IMR-90 (cell line): ENCODE results near the gene SMC6. TPM values are rescaled to one million over a fixed set of nuclear protein-coding genes. Genes with fewer than 3 reads are reported as not detected.

Source experiments
- ATAC-seq: fragments of 200-7000 bp; cut with Tn5 transposase; 2 replicates; pipeline ENCODE4 v1.9.1; 2020; ENCODE audit warnings: low read depth, mild to moderate bottlenecking, moderate library complexity
- BruUV-seq: library from RNA; stranded (reverse); fragments of 400-500 nt; replicated peaks from 2 replicates; lab custom pipeline; 2021; lab: Mats Ljungman, UMichigan
- CTCF ChIA-PET: fragments of 300-600 bp; formaldehyde crosslinking; extraction: SDS; loops from one replicate; lab custom pipeline; 2021; ENCODE audit warnings: antibody characterized with exemption; lab: Yijun Ruan, JAX
- POLR2A ChIA-PET: fragments of 300-600 bp; sonication (Branson Sonifier 250); formaldehyde crosslinking; loops from one replicate; lab custom pipeline; 2022; ENCODE audit warnings: antibody characterized with exemption; ENCODE audit not compliant: unreplicated experiment; lab: Charles Lee
- DNase-seq: peaks from one replicate; pipeline ENCODE4 v3.0.0; 2013
- H2AFZ ChIP-seq: replicated peaks from 2 replicates; pipeline ENCODE3; 2013; ENCODE audit warnings: low read length, mild to moderate bottlenecking; ENCODE audit not compliant: poor library complexity
- H2AK5ac ChIP-seq: 2 replicates; pipeline ENCODE4 v1.6.1; 2013; ENCODE audit warnings: low read depth, low read length, inconsistent platforms
- H2AK9ac ChIP-seq: replicated peaks from 2 replicates; pipeline ENCODE3; 2013; ENCODE audit warnings: mild to moderate bottlenecking, low read depth, low read length, moderate library complexity; ENCODE audit not compliant: poor library complexity
- H2BK120ac ChIP-seq: 2 replicates; pipeline ENCODE4 v1.6.1; 2013; ENCODE audit warnings: low read depth, low read length, inconsistent platforms
- H2BK15ac ChIP-seq: 3 replicates; pipeline ENCODE4 v1.6.1; 2013; ENCODE audit warnings: low read depth, low read length, inconsistent platforms
- H2BK20ac ChIP-seq: 2 replicates; pipeline ENCODE4 v1.6.1; 2013; ENCODE audit warnings: low read depth, mild to moderate bottlenecking, inconsistent platforms, low read length, moderate library complexity
- H2BK5ac ChIP-seq: 2 replicates; pipeline ENCODE4 v1.6.1; 2013; ENCODE audit warnings: mild to moderate bottlenecking, low read depth, low read length, inconsistent platforms; ENCODE audit not compliant: poor library complexity, severe bottlenecking
- H3K14ac ChIP-seq: replicated peaks from 2 replicates; pipeline ENCODE4 v1.6.1; 2013; ENCODE audit warnings: low read depth, low read length, inconsistent platforms
- H3K18ac ChIP-seq: 2 replicates; pipeline ENCODE4 v1.6.1; 2013; ENCODE audit warnings: low read depth, low read length, control low read depth
- H3K23ac ChIP-seq: 2 replicates; pipeline ENCODE4 v1.6.1; 2013; ENCODE audit warnings: low read depth, low read length, inconsistent platforms
- H3K27ac ChIP-seq: 2 replicates; pipeline ENCODE4 v1.5.1; 2013; ENCODE audit warnings: mild to moderate bottlenecking, control low read depth, low read length; ENCODE audit not compliant: insufficient read depth
- H3K27me3 ChIP-seq: 2 replicates; pipeline ENCODE4 v1.6.1; 2013; ENCODE audit warnings: low read length; ENCODE audit not compliant: control insufficient read depth, insufficient read depth
- H3K36me3 ChIP-seq: 2 replicates; pipeline ENCODE4 v1.6.1; 2013; ENCODE audit warnings: low read length, mixed read lengths; ENCODE audit not compliant: control insufficient read depth, insufficient read depth
- H3K4ac ChIP-seq: 2 replicates; pipeline ENCODE4 v1.6.1; 2013; ENCODE audit warnings: low read depth, low read length, inconsistent platforms
- H3K4me1 ChIP-seq: 2 replicates; pipeline ENCODE4 v1.6.1; 2013; ENCODE audit warnings: low read length, mixed read lengths; ENCODE audit not compliant: control insufficient read depth, insufficient read depth
- H3K4me2 ChIP-seq: 2 replicates; pipeline ENCODE4 v1.6.1; 2013; ENCODE audit warnings: low read depth, mild to moderate bottlenecking, control low read depth, low read length, moderate library complexity
- H3K4me3 ChIP-seq: 2 replicates; pipeline ENCODE4 v1.5.1; 2013; ENCODE audit warnings: low read depth, mild to moderate bottlenecking, control low read depth, low read length, moderate library complexity; ENCODE audit not compliant: insufficient read depth
- H3K56ac ChIP-seq: 2 replicates; pipeline ENCODE4 v1.6.1; 2013; ENCODE audit warnings: low read length, inconsistent platforms; ENCODE audit not compliant: insufficient read depth; ENCODE audit errors: extremely low read depth
- H3K79me1 ChIP-seq, 2 experiments: 2 replicates each; pipeline ENCODE4 v1.6.1; 2013; ENCODE audit warnings: low read length in 2 of 2, inconsistent platforms in 1 of 2, low read depth in 1 of 2
- H3K9ac ChIP-seq: 2 replicates; pipeline ENCODE4 v1.6.1; 2013; ENCODE audit warnings: low read depth, low read length, control low read depth
- H3K9me1 ChIP-seq: 2 replicates; pipeline ENCODE4 v1.6.1; 2013; ENCODE audit warnings: low read length, inconsistent platforms; ENCODE audit not compliant: insufficient read depth
- H3K9me3 ChIP-seq: 2 replicates; pipeline ENCODE4 v1.6.1; 2013; ENCODE audit warnings: low read length; ENCODE audit not compliant: control insufficient read depth, insufficient read depth
- H4K20me1 ChIP-seq: 2 replicates; pipeline ENCODE4 v1.6.1; 2013; ENCODE audit warnings: low read length, inconsistent platforms; ENCODE audit not compliant: insufficient read depth
- H4K5ac ChIP-seq: 2 replicates; pipeline ENCODE4 v1.6.1; 2013; ENCODE audit warnings: mild to moderate bottlenecking, low read depth, low read length, control low read depth
- H4K8ac ChIP-seq, 2 experiments: 2 replicates each; pipeline ENCODE4 v1.6.1; 2013; ENCODE audit warnings: low read depth in 2 of 2, low read length in 2 of 2, control low read depth in 1 of 2, inconsistent platforms in 1 of 2
- H4K91ac ChIP-seq: 2 replicates; pipeline ENCODE4 v1.6.1; 2013; ENCODE audit warnings: low read depth, low read length, inconsistent platforms; ENCODE audit not compliant: insufficient read depth
- CEBPB ChIP-seq: IDR thresholded peaks from 2 replicates; pipeline ENCODE4 v1.6.1; 2012; ENCODE audit warnings: low read depth, low read length, improper control_type of control experiment
- CHD1 ChIP-seq: IDR thresholded peaks from 2 replicates; pipeline ENCODE4 v1.6.1; 2012; ENCODE audit warnings: low read depth, low read length, improper control_type of control experiment
- CTCF ChIP-seq: conservative IDR thresholded peaks from 2 replicates; pipeline ENCODE4 v1.5.1; 2012; ENCODE audit warnings: mild to moderate bottlenecking, low read depth, low read length, improper control_type of control experiment
- ELK1 ChIP-seq: fragments of 150-350 bp; IDR thresholded peaks from 2 replicates; pipeline ENCODE4 v1.6.1; 2016; ENCODE audit warnings: low read depth, mild to moderate bottlenecking, low read length, moderate library complexity, borderline replicate concordance
- FOS ChIP-seq: fragments of 150-350 bp; IDR thresholded peaks from 2 replicates; pipeline ENCODE4 v1.6.1; 2016; ENCODE audit warnings: low read depth, low read length
- MAZ ChIP-seq: IDR thresholded peaks from 2 replicates; pipeline ENCODE4 v1.6.1; 2012; ENCODE audit warnings: low read depth, mild to moderate bottlenecking, low read length, improper control_type of control experiment, moderate library complexity, borderline replicate concordance
- NFE2L2 ChIP-seq: fragments of 150-350 bp; IDR thresholded peaks from 2 replicates; pipeline ENCODE4 v1.6.1; 2016; ENCODE audit warnings: low read depth, mild to moderate bottlenecking, low read length
- POLR2A ChIP-seq: IDR thresholded peaks from 2 replicates; pipeline ENCODE4 v1.6.1; 2012; ENCODE audit warnings: mild to moderate bottlenecking, low read depth, low read length
- RFX5 ChIP-seq: IDR thresholded peaks from 2 replicates; pipeline ENCODE4 v1.8.0; 2012; ENCODE audit warnings: low read depth, mild to moderate bottlenecking, low read length, moderate library complexity
- SMC3 ChIP-seq: fragments of 150-350 bp; IDR thresholded peaks from 2 replicates; pipeline ENCODE4 v1.6.1; 2016; ENCODE audit warnings: low read depth, mild to moderate bottlenecking, antibody characterized with exemption, low read length, moderate library complexity
- USF2 ChIP-seq: fragments of 150-350 bp; IDR thresholded peaks from 2 replicates; pipeline ENCODE4 v1.6.1; 2017; ENCODE audit warnings: mild to moderate bottlenecking, antibody characterized with exemption, low read length, low read depth
- WGBS, 2 experiments: methylation state at CpG; one replicate each; pipeline versions ENCODE4 v1.1.5 to v1.1.7; 2013; ENCODE audit warnings: missing lambda C conversion rate in 2 of 2; ENCODE audit not compliant: insufficient read length in 1 of 2; ENCODE audit errors: extremely low coverage in 2 of 2; 5-methylcytosine and 5-hydroxymethylcytosine counted together
- dilution Hi-C: fragments of 300-500 bp; cut with HindIII; formaldehyde crosslinking; loops from one replicate; pipeline ENCODE4 v1.14.3; 2018; ENCODE audit warnings: low sequenced_read_pairs; ENCODE audit not compliant: unreplicated experiment
- in situ Hi-C: fragments of 300-500 bp; cut with MboI; formaldehyde crosslinking; loops from 3 replicates; pipeline ENCODE4 v1.14.3; 2019; ENCODE audit warnings: low sequenced_read_pairs, inconsistent platforms, mixed read lengths
- intact Hi-C: fragments of 100-400 bp; cut with micrococcal nuclease; formaldehyde crosslinking; loops from 2 replicates; pipeline ENCODE4 v1.10.0; 2022
- polyA plus RNA-seq, 3 experiments: library from polyadenylated mRNA; depleted of rRNA; stranded (reverse); fragments of >200 nt; gene quantifications; 2 replicates each; pipeline ENCODE4 v1.2.3, GENCODE V29; 2012; ENCODE audit warnings: low replicate concordance in 1 of 3
- total RNA-seq: library from RNA; depleted of rRNA; stranded (reverse); fragments of >200 nt; gene quantifications from 2 replicates; pipeline ENCODE4 v1.2.3, GENCODE V29; 2012

SMC6 gene
- total and polyA plus RNA-seq, 2 of the 4 experiments (the other 2 are of a cell fraction) = 6.5 to 10.4 TPM

GRCh38 chr2:17790536-17790935 lies 36.9 kb upstream of the SMC6 start:
- Histone ChIP-seq H3K27me3 (no peaks in the 10 kb centered on the region), H3K27ac (no peak overlapping the region), H3K79me1 (no peaks in the 10 kb centered on the region), H3K14ac (no peak overlapping the region), H2BK120ac (no peak overlapping the region), H4K8ac (no peak overlapping the region), H3K4me1 (peaks cover 6% of the 10 kb centered on the region), H3K9ac (no peak overlapping the region), H2AK9ac (no peak overlapping the region), H3K4ac (no peak overlapping the region), H2BK20ac (no peak overlapping the region), H3K23ac (no peak overlapping the region), H3K4me2 (no peak overlapping the region), H2AK5ac (no peak overlapping the region), H3K56ac (no peak overlapping the region), H4K20me1 (no peaks in the 10 kb centered on the region), H3K18ac (no peak overlapping the region), H3K36me3 (no peaks in the 10 kb centered on the region), H3K9me3 (no peaks in the 10 kb centered on the region), H3K4me3 (no peak overlapping the region), H4K91ac (no peak overlapping the region), H2AFZ (no peak overlapping the region), H3K9me1 (peaks cover 7% of the 10 kb centered on the region), H4K5ac (no peak overlapping the region), H2BK15ac (no peak overlapping the region), H2BK5ac (no peak overlapping the region)
- no CpG with 5 or more reads among the region's 1 CpG for WGBS, 2 experiments
- TF ChIP-seq NFE2L2 (no peak), ELK1 (no peak), POLR2A (no peak), CTCF (no peak), CEBPB (no peak), FOS (no peak), CHD1 (no peak), USF2 (no peak), RFX5 (no peak), MAZ (no peak), SMC3 (no peak)
- CTCF ChIA-PET = interaction anchor here (1.0 kb wide), 1 partner anchor 41 kb away, joined by 3 read pairs; no protein-coding TSS in a partner anchor
- ATAC-seq (no peak), DNase-seq (no peak)
- in situ Hi-C loops (no loop called here), intact Hi-C loops (no loop called here), dilution Hi-C loops (no loop called here)
- POLR2A ChIA-PET = no interaction called here
- BruUV-seq = no TSS peak
